G401.6 (cell line): ENCODE data around the gene IFT22.
A peak's percentile ranks its signal among the peaks of the same experiment; 100 is the strongest.
"Not testable (repeated sequence)": the region's sequence is repeated elsewhere in the genome, so short reads cannot be mapped to it uniquely, and the experiment has no call there.

Experiments used
- FAIRE-seq: peaks from 2 replicates; lab custom pipeline; 2012; peaks lifted over from hg19 to GRCh38; lab: Jason Lieb, UNC

Gene IFT22

DNA sequence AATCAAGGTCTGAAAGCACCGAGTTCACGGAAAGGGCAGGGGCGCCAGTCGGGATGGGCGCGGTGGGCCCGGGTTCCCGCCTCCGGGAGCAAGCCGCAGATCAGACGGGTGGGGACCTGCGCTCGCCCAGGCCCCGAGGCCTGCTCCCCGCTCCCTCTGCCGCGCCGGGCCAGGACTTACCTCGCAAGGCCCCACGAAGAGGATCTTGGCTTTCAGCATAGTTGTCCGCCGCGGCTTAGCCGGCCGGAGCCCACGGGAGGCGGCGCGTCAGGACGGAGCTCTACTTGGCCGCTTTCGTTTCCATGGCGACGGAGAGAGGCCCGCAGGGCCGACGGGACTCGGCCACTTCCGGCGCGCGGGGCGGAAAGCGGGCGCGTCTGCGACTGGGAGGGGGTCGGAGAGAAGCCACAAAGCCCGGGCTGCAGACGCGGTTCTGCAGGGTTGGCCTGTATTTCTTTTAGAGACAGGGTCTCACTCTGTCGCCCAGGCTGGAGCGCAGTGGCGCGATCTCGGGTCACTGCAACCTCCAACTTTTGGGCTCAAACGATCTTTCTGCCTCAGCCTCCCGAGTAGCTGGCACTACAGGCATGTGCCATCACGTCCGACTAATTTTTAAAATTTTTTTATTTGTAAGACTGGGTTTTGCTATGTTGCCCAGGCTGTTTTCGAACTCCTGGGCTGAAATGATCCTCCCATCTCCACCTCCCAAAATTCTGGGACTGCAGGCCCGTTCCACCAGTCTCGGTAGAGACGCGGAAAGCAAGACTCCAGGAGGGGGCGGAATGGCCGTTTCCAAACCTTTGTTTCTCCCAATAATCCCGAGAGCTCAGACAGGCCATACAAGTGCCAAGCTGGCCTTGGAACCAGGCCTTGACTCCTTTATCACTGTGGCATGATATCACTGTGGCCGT is at the start of gene IFT22:
IFT22 (minus strand) TSS at position 322 of the 911 bp plus-strand sequence; CDS start at position 219, 103 bp downstream.
- FAIRE-seq = peak; percentile 63

DNA sequence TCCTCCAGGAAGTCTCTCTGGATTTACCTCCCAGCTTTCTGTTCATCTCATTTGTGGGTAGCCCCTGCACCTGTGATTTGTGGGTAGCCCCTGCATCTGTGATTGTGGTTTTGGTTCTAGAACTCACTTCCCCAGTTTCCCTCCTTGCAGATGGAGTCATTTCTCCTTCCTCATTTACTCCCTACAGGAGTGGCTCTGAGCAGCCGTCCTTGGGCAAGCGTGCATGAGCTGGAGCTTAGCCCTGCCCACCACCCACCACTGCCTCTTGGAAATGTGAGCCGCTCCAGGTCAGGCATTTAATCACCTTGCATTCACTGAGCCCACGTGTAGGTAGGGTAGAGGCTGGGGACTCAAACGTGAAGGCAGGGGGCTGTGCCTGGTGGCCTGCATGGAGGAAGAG is 49.2 kb upstream of the IFT22 start:
- FAIRE-seq = no peak

DNA sequence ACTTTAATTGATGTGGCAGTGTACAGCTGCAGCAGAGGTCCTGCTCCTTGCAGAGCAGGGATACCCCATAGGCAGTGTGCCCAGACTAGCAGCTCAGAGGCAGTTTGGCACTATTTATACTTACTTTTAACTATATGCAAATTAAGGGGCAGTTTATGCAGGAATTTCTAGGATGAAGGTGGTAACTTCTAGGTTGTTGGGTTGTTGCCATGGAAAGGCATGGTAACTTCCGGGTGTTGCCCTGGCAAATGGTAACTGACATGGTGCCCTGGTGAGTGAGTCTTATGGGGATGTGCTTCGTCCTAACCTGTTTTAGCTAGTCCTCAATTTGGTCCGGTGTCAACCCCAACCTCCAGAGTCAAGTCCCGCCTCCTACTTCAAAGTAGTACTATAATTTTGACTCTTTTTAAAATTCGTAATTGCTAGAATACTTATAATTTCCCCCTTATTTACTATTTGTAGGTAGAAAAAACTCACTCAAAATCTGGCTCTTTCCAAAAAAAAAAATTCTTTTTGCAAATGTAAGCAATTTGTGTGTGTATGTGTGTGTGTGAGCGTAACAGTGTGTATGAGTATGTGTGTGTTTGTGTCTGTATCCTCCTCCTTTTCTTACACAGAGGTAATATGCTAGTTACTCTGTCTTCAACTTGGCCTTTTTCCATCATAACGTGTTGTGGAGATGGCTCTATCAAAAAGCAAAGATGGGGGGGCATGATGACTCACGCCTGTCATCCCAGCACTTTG is 47.0 kb upstream of the IFT22 start:
- no peak for FAIRE-seq

DNA sequence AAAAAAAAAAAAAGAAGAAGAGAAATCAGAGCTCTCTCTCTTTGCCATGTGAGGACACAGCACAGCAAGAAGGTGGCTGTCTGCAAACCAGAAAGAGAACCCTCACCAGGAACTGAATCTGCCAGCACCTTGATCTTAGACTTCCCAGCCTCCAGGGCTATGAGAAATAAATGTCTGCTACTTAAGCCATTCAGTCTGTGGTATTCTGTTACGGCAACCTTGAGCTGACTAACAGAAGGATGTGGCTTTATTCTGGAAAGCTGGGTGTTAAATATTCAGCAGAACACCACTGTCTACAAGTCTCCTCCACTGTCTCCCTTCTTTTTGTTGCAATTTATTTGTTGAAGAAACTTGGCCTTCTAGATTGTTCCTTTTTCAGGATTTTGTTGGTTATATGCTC is 46.1 kb upstream of the IFT22 start:
- no peak for FAIRE-seq

DNA sequence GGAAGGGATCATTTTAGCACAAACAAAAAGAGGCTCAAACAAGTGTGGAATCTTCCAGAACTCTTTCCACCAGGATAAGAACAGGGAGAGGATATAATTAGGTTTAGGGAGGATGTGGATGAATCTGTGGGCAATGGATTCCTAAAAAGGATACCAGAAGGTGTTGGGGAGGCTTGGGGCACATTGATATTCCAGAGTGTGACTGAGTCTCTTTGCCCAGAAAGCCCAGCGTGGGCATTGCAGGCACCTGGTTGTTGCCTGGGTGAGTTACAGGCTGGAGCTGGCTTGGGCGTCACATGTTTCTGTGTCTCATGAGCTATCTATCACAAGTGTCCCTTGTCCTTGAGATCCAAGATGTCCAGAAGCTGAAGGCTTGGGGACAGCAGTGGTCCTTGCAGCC is 44.3 kb upstream of the IFT22 start:
- FAIRE-seq = no peak

DNA sequence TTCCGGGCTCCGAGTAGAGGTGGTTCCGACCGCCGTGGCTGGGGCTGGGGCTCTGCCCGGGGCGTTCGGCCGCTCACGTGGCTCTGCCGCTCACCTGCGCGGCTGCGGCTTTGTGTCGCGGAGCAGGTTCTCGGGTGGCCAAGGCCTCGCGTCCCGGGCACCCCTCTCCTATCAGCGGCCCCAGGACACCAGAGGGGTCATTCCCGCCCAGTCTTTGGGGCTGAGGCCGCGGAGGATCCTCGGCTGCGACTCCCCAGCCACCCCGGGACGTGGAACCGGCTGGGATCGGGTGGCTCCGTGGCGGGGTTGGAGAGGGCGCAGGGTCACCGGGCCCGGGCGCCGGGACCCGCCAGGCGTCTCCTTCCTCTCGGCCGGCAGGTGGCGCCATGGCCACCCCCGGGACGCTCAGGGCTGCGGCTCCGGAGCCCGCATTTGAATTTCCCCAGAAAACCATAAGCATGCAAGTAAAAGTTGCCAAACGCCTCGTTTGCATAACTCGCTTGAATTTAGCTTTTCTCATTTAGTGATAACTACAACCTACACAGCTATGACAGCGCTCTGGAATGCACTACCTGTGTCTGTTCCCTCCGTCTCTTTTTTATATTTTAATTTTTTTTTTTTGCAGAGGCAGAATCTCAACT is 42.2 kb upstream of the IFT22 start:
- FAIRE-seq = peak; percentile 79

DNA sequence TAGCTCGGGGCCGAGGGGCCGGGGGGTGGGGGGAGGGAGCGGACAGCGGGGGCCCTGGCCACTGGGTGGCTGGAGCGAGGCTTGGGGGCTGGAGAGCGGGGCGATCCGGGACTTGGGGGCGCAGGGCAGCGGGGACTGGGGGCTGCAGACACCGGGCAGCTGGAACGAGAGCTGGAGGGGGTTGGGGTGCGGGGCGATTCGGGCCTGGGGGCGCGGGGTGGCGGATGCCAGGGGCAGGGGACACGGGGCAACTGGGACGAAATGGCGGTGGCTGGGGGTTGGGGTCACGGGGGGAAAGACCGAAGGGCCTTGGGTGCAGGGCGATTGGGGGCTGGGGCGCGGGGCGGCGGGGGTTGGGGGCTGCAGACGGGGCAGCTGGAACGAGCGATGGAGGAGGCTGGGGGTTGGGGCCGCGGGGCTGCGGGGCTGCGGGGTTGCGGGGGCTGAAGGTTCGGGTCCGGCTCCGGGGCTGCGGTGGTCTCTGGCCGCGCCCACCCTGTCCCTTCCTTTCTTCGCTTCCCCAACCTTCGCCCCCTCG is 41.7 kb upstream of the IFT22 start:
- no peak for FAIRE-seq

DNA sequence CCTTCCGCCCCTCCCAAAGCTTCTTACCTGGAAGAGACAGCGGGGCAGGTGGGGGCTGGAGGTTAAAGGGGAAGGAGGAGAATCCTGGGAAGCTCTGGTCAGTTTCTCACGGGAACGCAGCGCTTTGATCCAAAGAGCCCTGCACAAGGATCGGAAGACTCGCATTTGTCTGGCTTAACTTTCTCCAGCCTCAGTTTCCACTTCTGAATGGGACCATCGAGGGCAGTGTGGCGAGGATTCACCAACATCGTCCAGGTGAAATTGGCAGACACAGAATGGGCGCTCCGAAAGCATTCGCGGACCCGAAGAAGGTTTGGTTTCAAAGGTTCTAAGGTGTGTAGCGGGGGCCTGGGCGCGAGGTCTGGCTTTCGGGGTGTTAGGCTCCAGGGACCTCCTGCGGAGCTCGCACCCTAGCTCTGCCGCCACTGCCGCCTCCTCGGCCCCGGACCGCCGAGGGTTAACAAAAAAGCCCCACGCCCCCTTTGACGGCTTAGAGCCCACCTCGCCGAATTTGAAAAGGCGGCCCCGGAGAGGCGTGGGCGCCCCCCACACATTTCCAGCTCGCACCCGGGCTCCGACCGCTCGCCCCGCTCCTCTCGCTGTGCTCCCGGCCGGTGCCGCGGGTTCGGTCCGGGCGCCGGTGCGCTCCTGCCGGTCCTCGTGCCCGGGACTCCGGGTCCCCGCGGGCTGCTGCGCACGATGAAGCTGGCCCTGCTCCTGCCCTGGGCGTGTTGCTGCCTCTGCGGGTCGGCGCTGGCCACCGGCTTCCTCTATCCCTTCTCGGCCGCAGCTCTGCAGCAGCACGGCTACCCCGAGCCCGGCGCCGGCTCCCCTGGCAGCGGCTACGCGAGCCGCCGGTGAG is 41.0 kb upstream of the IFT22 start, which contains the start of gene COL26A1:
COL26A1 (plus strand) TSS at position 542 of the 862 bp plus-strand sequence; CDS start at position 700, 158 bp downstream.
- FAIRE-seq = no peak

DNA sequence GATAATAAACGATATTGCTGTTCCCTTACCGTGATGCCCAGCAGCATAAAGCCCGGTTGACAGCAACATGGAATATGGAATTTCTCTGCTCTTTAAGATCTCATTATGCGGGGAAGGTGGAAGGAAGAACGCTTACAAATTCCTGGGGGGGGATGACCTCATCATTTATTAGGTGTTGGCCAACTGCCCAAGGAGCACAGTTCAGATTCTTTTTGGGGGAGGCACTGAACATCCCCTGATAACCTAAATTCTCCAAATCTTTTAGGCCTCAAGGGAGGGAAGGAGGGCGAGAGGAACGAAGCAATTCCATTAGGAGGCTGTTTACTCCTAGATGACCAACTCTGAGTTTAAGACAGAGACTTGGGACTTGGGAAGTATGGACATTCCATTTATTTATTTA is 35.8 kb upstream of the IFT22 start:
- FAIRE-seq = no peak

DNA sequence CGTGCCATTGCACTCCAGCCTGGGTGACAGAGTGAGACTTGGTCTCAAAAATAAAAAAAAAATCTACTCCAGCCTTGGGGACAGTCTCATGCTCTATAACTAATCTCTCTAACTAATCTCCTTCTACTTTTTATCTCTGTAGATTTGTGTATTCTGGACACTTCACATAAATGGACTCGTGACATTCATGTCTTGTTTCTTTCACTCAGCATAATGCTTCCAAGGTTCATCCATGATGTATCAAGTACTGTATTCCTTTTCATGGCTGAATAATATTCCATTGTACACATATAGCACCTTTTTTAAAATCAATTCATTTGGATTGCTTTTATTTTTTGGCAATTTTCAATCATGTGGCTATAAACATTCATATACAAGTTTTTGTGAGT is 31.3 kb upstream of the IFT22 start:
- FAIRE-seq = no peak

DNA sequence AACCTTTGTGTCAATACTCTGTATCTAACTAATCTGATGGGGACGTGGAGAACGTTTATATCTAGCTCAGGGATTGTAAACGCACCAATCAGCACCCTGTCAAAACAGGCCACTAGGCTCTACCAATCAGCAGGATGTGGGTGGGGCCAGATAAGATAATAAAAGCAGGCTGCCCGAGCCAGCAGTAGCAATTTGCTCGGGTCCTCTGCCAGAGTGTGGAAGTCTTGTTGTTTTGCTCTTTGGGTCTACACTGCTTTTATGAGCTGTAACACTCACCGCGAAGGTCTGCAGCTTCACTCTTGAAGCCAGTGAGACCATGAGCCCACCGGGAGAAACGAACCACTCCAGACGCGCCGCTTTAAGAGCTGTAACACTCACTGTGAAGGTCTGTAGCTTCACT is 27.7 kb upstream of the IFT22 start:
- FAIRE-seq = not testable (repeated sequence)

DNA sequence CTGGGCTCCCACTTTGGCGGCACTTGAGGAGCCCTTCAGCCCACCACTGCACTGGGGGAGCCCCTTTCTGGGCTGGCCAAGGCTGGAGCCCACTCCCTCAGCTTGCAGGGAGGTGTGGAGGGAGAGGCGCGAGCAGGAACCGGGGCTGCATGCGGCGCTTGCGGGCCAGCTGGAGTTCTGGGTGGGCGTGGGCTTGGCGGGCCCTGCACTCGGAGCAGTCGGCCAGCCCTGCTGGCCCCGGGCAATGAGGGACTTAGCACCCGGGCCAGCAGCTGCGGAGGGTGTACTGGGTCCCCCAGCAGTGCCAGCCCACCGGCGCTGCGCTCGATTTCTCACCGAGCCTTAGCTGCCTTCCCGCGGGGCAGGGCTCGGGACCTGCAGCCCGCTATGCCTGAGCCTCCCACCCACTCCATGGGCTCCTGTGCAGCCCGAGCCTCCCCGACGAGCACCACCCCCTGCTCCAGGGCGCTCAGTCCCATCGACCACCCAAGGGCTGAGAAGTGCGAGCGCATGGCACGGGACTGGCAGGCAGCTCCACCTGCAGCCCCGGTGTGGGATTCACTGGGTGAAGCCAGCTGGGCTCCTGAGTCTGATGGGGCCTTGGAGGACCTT is 26.9 kb upstream of the IFT22 start:
- FAIRE-seq = not testable (repeated sequence)

DNA sequence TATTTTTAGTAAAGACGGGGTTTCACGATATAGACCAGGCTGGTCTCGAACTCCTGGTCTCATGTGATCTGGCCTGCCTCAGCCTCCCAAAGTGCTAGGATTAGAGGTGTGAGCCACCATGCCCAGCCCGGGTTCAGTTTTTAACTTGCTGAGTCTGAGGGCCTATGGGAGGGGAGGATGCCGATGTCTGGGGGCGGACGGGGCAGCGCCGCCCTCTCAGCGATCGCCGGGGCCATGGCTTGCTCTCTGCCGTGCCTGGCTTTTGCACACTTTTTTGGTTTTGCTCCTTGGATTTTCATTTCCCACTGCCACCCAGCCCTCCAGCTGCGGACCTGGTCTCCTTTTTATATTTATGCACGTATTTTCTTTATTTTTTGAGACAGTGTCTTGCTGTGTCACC is 25.9 kb upstream of the IFT22 start:
- FAIRE-seq = no peak

DNA sequence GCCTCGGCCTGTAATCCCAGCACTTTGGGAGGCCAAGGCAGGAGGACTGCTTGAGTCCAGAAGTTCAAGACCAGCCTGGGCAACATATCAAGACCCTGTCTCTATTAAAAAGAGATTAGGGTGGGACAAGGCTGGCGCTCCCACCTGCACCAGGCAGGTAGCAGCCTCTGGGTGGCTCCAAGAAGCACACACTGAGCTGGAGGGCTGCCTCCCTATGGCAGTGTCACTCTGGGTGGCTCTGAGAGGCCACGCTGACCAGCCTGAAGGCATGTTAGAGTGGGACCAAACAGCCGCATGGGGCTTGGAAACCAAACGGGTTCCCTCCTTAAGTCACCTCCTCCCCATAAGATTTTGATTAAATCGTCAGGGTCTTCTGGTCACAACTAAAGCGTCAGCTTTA is 21.3 kb upstream of the IFT22 start:
- FAIRE-seq = no peak

DNA sequence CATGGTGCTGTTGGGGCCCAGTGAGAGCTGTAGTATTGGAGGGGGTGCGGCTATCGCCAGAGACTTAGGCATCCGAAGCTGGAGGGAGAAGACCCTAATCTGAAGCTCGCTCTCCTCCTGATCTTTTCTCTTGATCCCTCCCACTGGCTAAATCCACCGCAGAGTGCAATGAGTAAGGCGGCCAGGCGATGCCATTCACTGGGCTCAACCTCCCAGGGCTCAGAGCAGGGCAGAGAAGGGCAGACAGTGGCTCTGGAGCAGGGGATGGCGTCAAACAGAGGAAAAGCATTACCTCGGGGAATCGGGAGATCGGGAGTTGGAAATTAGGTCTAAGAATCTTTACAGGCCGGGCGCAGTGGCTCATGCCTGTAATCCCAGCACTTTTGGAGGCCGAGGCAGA is 18.8 kb upstream of the IFT22 start:
- no peak for FAIRE-seq

DNA sequence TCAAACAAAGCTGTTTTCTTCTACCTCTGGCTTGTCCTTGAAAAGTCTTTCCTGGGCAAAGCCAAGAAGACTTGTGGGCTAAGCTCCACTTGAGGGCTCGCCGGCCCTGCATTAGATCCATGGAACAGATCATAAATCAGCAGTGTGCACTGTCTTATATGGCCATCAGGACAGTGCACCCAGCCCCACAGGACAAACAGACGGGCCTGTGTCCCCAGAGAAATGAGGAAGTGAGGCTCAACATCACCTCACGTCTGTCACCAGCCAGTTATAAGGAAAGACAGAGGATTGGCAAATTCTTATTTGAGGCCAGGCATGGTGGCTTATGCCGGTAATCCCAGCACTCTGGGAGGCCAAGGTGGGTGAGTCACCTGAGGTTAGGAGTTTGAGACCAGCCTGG is 12.3 kb upstream of the IFT22 start:
- no peak for FAIRE-seq

DNA sequence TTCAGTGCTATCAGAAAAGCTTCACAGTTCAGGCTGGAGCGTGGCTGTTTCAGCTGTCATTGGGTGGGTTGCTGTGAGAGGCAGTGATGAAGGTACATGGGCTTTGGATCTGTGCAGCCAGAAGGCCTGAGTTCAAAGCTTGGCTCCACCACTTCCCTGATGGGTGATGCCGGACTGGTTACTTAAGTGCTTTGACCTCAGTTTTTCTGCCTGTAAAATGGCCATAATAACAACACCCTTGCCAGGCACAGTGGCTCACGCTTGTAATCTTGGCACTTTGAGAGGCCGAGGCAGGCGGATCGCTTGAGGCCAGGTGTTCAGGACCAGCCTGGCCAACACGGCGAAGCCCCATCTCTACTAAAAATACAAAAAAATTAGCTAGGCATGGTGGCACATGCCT is 10.4 kb upstream of the IFT22 start:
- FAIRE-seq = no peak

DNA sequence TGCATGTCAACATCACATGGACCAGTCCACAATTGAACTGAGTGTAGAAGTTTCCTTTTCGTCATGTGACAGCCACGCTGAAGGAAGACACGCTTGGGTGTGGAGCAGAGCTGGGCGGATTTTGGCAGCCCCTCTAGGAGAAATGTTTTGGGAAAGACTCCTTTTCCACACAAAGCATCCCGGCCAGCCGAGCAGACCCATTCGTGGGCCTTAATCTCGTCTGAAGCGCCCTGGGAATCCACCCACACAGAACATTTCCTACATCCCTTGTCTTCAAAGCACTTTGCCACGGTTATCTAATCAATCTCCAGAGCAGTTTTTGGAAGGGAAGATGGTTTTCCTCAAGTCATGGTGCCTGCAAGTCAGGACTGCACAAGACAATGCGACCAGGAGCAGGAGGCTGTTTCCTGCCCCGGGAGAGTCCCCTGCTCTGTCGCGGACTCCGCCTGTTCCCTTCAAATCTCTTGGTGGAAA is 8.4 kb upstream of the IFT22 start:
- FAIRE-seq = no peak

DNA sequence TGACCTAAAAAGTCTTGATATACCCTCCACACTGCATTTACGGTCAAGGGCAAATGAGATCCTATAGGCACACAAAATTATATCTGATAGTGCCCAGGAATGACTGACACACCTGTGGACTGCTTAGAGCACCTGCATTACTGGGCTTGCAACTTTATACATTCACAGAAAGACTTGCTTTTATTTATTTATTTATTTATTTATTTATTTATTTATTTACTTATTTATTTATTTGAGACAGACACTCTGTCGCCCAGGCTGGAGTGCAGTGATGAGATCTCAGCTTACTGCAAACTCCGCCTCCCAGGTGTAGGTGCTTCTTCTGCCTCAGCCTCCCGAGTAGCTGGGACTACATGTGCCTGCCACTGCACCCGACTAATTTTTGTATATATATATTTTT is 6.5 kb upstream of the IFT22 start:
- no peak for FAIRE-seq

DNA sequence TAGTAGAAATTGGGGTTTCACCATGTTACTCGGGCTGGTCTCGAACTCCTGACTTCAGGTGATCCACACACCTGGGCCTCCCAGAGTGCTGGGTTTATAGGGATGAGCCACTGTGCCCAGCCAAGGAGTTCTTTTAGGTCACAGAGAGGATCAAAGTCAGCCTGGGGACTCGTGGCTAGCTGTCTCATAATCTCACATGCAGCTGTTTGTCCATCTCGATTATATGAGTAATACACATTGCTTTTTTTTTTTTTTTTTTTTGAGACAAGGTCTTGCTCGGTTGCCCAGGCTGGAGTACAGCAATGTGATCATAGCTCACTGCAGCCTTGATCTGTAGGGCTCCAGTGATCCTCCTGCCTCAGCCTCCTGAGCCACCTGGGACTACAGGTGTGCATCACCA is 2.2 kb downstream of the IFT22 start:
- no peak for FAIRE-seq

DNA sequence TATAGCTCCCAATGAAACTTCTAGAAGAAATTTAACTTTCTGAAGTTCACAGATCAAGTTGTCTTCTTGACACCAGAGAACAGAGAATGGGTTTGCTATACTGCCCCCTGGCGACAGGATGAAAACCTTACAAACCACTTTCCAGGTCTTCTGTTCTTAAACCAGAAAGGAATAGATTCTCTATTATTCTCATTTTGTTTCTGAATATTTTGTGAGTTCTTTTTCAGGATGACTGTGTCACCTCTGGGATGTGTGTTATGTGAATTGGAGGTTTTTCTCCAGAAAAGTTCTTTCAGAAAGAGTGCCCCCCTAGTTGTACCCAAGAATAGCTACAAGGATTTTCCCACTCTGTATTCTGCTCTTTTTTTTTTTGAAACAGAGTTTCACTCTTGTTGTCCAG is 6.3 kb downstream of the IFT22 start:
- FAIRE-seq = peak; percentile 92
